SK-N-MC (cell line): ENCODE results near the gene PTPRM.

Source experiments
- EZH2 ChIP-seq: fragments of 200-600 bp; sonication (generic); IDR thresholded peaks from one replicate; pipeline ENCODE4 v1.6.1; 2017; ENCODE audit warnings: antibody characterized with exemption
- POLR2AphosphoS5 ChIP-seq: IDR thresholded peaks from 2 replicates; pipeline ENCODE4 v1.6.1; 2012; ENCODE audit warnings: mild to moderate bottlenecking, low read depth, low read length, borderline replicate concordance

- TF ChIP-seq EZH2: no peak
- no peak for TF ChIP-seq POLR2AphosphoS5
Observed at GRCh38 chr18:7601246-7601615, 34.1 kb downstream of the PTPRM start.
